IMR-90 (cell line): Measurements from ENCODE around the gene NR1I2. TPM values are rescaled to one million over a fixed set of nuclear protein-coding genes. Genes with fewer than 3 reads are reported as not detected.

ENCODE experiments used
- ATAC-seq: fragments of 200-7000 bp; cut with Tn5 transposase; 2 replicates; pipeline ENCODE4 v1.9.1; 2020; ENCODE audit warnings: low read depth, mild to moderate bottlenecking, moderate library complexity
- BruUV-seq: library from RNA; stranded (reverse); fragments of 400-500 nt; replicated peaks from 2 replicates; lab custom pipeline; 2021; lab: Mats Ljungman, UMichigan
- CTCF ChIA-PET: fragments of 300-600 bp; formaldehyde crosslinking; extraction: SDS; loops from one replicate; lab custom pipeline; 2021; ENCODE audit warnings: antibody characterized with exemption; lab: Yijun Ruan, JAX
- POLR2A ChIA-PET: fragments of 300-600 bp; sonication (Branson Sonifier 250); formaldehyde crosslinking; loops from one replicate; lab custom pipeline; 2022; ENCODE audit warnings: antibody characterized with exemption; ENCODE audit not compliant: unreplicated experiment; lab: Charles Lee
- DNase-seq: peaks from one replicate; pipeline ENCODE4 v3.0.0; 2013
- H2AFZ ChIP-seq: replicated peaks from 2 replicates; pipeline ENCODE3; 2013; ENCODE audit warnings: low read length, mild to moderate bottlenecking; ENCODE audit not compliant: poor library complexity
- H2AK5ac ChIP-seq: 2 replicates; pipeline ENCODE4 v1.6.1; 2013; ENCODE audit warnings: low read depth, low read length, inconsistent platforms
- H2AK9ac ChIP-seq: replicated peaks from 2 replicates; pipeline ENCODE3; 2013; ENCODE audit warnings: mild to moderate bottlenecking, low read depth, low read length, moderate library complexity; ENCODE audit not compliant: poor library complexity
- H2BK120ac ChIP-seq: 2 replicates; pipeline ENCODE4 v1.6.1; 2013; ENCODE audit warnings: low read depth, low read length, inconsistent platforms
- H2BK15ac ChIP-seq: 3 replicates; pipeline ENCODE4 v1.6.1; 2013; ENCODE audit warnings: low read depth, low read length, inconsistent platforms
- H2BK20ac ChIP-seq: 2 replicates; pipeline ENCODE4 v1.6.1; 2013; ENCODE audit warnings: low read depth, mild to moderate bottlenecking, inconsistent platforms, low read length, moderate library complexity
- H2BK5ac ChIP-seq: 2 replicates; pipeline ENCODE4 v1.6.1; 2013; ENCODE audit warnings: mild to moderate bottlenecking, low read depth, low read length, inconsistent platforms; ENCODE audit not compliant: poor library complexity, severe bottlenecking
- H3K14ac ChIP-seq: replicated peaks from 2 replicates; pipeline ENCODE4 v1.6.1; 2013; ENCODE audit warnings: low read depth, low read length, inconsistent platforms
- H3K18ac ChIP-seq: 2 replicates; pipeline ENCODE4 v1.6.1; 2013; ENCODE audit warnings: low read depth, low read length, control low read depth
- H3K23ac ChIP-seq: 2 replicates; pipeline ENCODE4 v1.6.1; 2013; ENCODE audit warnings: low read depth, low read length, inconsistent platforms
- H3K27ac ChIP-seq: 2 replicates; pipeline ENCODE4 v1.5.1; 2013; ENCODE audit warnings: mild to moderate bottlenecking, control low read depth, low read length; ENCODE audit not compliant: insufficient read depth
- H3K27me3 ChIP-seq: 2 replicates; pipeline ENCODE4 v1.6.1; 2013; ENCODE audit warnings: low read length; ENCODE audit not compliant: control insufficient read depth, insufficient read depth
- H3K36me3 ChIP-seq: 2 replicates; pipeline ENCODE4 v1.6.1; 2013; ENCODE audit warnings: low read length, mixed read lengths; ENCODE audit not compliant: control insufficient read depth, insufficient read depth
- H3K4ac ChIP-seq: 2 replicates; pipeline ENCODE4 v1.6.1; 2013; ENCODE audit warnings: low read depth, low read length, inconsistent platforms
- H3K4me1 ChIP-seq: 2 replicates; pipeline ENCODE4 v1.6.1; 2013; ENCODE audit warnings: low read length, mixed read lengths; ENCODE audit not compliant: control insufficient read depth, insufficient read depth
- H3K4me2 ChIP-seq: 2 replicates; pipeline ENCODE4 v1.6.1; 2013; ENCODE audit warnings: low read depth, mild to moderate bottlenecking, control low read depth, low read length, moderate library complexity
- H3K4me3 ChIP-seq: 2 replicates; pipeline ENCODE4 v1.5.1; 2013; ENCODE audit warnings: low read depth, mild to moderate bottlenecking, control low read depth, low read length, moderate library complexity; ENCODE audit not compliant: insufficient read depth
- H3K56ac ChIP-seq: 2 replicates; pipeline ENCODE4 v1.6.1; 2013; ENCODE audit warnings: low read length, inconsistent platforms; ENCODE audit not compliant: insufficient read depth; ENCODE audit errors: extremely low read depth
- H3K79me1 ChIP-seq, 2 experiments: 2 replicates each; pipeline ENCODE4 v1.6.1; 2013; ENCODE audit warnings: low read length in 2 of 2, inconsistent platforms in 1 of 2, low read depth in 1 of 2
- H3K9ac ChIP-seq: 2 replicates; pipeline ENCODE4 v1.6.1; 2013; ENCODE audit warnings: low read depth, low read length, control low read depth
- H3K9me1 ChIP-seq: 2 replicates; pipeline ENCODE4 v1.6.1; 2013; ENCODE audit warnings: low read length, inconsistent platforms; ENCODE audit not compliant: insufficient read depth
- H3K9me3 ChIP-seq: 2 replicates; pipeline ENCODE4 v1.6.1; 2013; ENCODE audit warnings: low read length; ENCODE audit not compliant: control insufficient read depth, insufficient read depth
- H4K20me1 ChIP-seq: 2 replicates; pipeline ENCODE4 v1.6.1; 2013; ENCODE audit warnings: low read length, inconsistent platforms; ENCODE audit not compliant: insufficient read depth
- H4K5ac ChIP-seq: 2 replicates; pipeline ENCODE4 v1.6.1; 2013; ENCODE audit warnings: mild to moderate bottlenecking, low read depth, low read length, control low read depth
- H4K8ac ChIP-seq, 2 experiments: 2 replicates each; pipeline ENCODE4 v1.6.1; 2013; ENCODE audit warnings: low read depth in 2 of 2, low read length in 2 of 2, control low read depth in 1 of 2, inconsistent platforms in 1 of 2
- H4K91ac ChIP-seq: 2 replicates; pipeline ENCODE4 v1.6.1; 2013; ENCODE audit warnings: low read depth, low read length, inconsistent platforms; ENCODE audit not compliant: insufficient read depth
- CTCF ChIP-seq: conservative IDR thresholded peaks from 2 replicates; pipeline ENCODE4 v1.5.1; 2012; ENCODE audit warnings: mild to moderate bottlenecking, low read depth, low read length, improper control_type of control experiment
- ELK1 ChIP-seq: fragments of 150-350 bp; IDR thresholded peaks from 2 replicates; pipeline ENCODE4 v1.6.1; 2016; ENCODE audit warnings: low read depth, mild to moderate bottlenecking, low read length, moderate library complexity, borderline replicate concordance
- FOS ChIP-seq: fragments of 150-350 bp; IDR thresholded peaks from 2 replicates; pipeline ENCODE4 v1.6.1; 2016; ENCODE audit warnings: low read depth, low read length
- MAFK ChIP-seq: IDR thresholded peaks from 2 replicates; pipeline ENCODE4 v1.6.1; 2012; ENCODE audit warnings: low read depth, low read length, improper control_type of control experiment
- MAZ ChIP-seq: IDR thresholded peaks from 2 replicates; pipeline ENCODE4 v1.6.1; 2012; ENCODE audit warnings: low read depth, mild to moderate bottlenecking, low read length, improper control_type of control experiment, moderate library complexity, borderline replicate concordance
- MXI1 ChIP-seq: IDR thresholded peaks from 2 replicates; pipeline ENCODE4 v1.6.1; 2012; ENCODE audit warnings: low read depth, mild to moderate bottlenecking, low read length, moderate library complexity, borderline replicate concordance
- NFE2L2 ChIP-seq: fragments of 150-350 bp; IDR thresholded peaks from 2 replicates; pipeline ENCODE4 v1.6.1; 2016; ENCODE audit warnings: low read depth, mild to moderate bottlenecking, low read length
- POLR2A ChIP-seq: IDR thresholded peaks from 2 replicates; pipeline ENCODE4 v1.6.1; 2012; ENCODE audit warnings: mild to moderate bottlenecking, low read depth, low read length
- RAD21 ChIP-seq: IDR thresholded peaks from 2 replicates; pipeline ENCODE4 v1.6.1; 2012; ENCODE audit warnings: low read length, improper control_type of control experiment
- RCOR1 ChIP-seq: IDR thresholded peaks from 2 replicates; pipeline ENCODE4 v1.6.1; 2012; ENCODE audit warnings: mild to moderate bottlenecking, low read length, improper control_type of control experiment; ENCODE audit not compliant: insufficient replicate concordance
- RFX5 ChIP-seq: IDR thresholded peaks from 2 replicates; pipeline ENCODE4 v1.8.0; 2012; ENCODE audit warnings: low read depth, mild to moderate bottlenecking, low read length, moderate library complexity
- USF2 ChIP-seq: fragments of 150-350 bp; IDR thresholded peaks from 2 replicates; pipeline ENCODE4 v1.6.1; 2017; ENCODE audit warnings: mild to moderate bottlenecking, antibody characterized with exemption, low read length, low read depth
- WGBS, 2 experiments: methylation state at CpG; one replicate each; pipeline versions ENCODE4 v1.1.5 to v1.1.7; 2013; ENCODE audit warnings: missing lambda C conversion rate in 2 of 2; ENCODE audit not compliant: insufficient read length in 1 of 2; ENCODE audit errors: extremely low coverage in 2 of 2; 5-methylcytosine and 5-hydroxymethylcytosine counted together
- dilution Hi-C: fragments of 300-500 bp; cut with HindIII; formaldehyde crosslinking; loops from one replicate; pipeline ENCODE4 v1.14.3; 2018; ENCODE audit warnings: low sequenced_read_pairs; ENCODE audit not compliant: unreplicated experiment
- in situ Hi-C: fragments of 300-500 bp; cut with MboI; formaldehyde crosslinking; loops from 3 replicates; pipeline ENCODE4 v1.14.3; 2019; ENCODE audit warnings: low sequenced_read_pairs, inconsistent platforms, mixed read lengths
- intact Hi-C: fragments of 100-400 bp; cut with micrococcal nuclease; formaldehyde crosslinking; loops from 2 replicates; pipeline ENCODE4 v1.10.0; 2022
- polyA plus RNA-seq, 3 experiments: library from polyadenylated mRNA; depleted of rRNA; stranded (reverse); fragments of >200 nt; gene quantifications; 2 replicates each; pipeline ENCODE4 v1.2.3, GENCODE V29; 2012; ENCODE audit warnings: low replicate concordance in 1 of 3
- total RNA-seq: library from RNA; depleted of rRNA; stranded (reverse); fragments of >200 nt; gene quantifications from 2 replicates; pipeline ENCODE4 v1.2.3, GENCODE V29; 2012

Gene NR1I2
- total and polyA plus RNA-seq, 2 of the 4 experiments (the other 2 are of a cell fraction), result not detected

- Histone ChIP-seq H3K4me3 (no peak overlapping the region), H4K5ac (no peak overlapping the region), H3K27ac (no peak overlapping the region), H2BK5ac (no peak overlapping the region), H3K9me1 (no peaks in the 10 kb centered on the region), H3K4ac (no peak overlapping the region), H2BK20ac (no peak overlapping the region), H3K27me3 (peaks cover 9% of the 10 kb centered on the region), H4K8ac (no peak overlapping the region), H3K56ac (no peak overlapping the region), H2AK5ac (no peak overlapping the region), H2AK9ac (no peak overlapping the region), H3K14ac (no peak overlapping the region), H3K23ac (no peak overlapping the region), H3K9me3 (no peaks in the 10 kb centered on the region), H2BK120ac (no peak overlapping the region), H2AFZ (no peak overlapping the region), H3K18ac (no peak overlapping the region), H3K79me1 (no peaks in the 10 kb centered on the region), H2BK15ac (no peak overlapping the region), H3K4me2 (no peak overlapping the region), H3K36me3 (no peaks in the 10 kb centered on the region), H4K91ac (no peak overlapping the region), H4K20me1 (no peaks in the 10 kb centered on the region), H3K9ac (no peak overlapping the region), H3K4me1 (no peaks in the 10 kb centered on the region)
- ChIA-PET POLR2A (no interaction called here), CTCF (interaction anchor here (1.2 kb wide), 1 partner anchor 9 kb away, joined by 4 read pairs; no protein-coding TSS in a partner anchor)
- in situ Hi-C loops, result no loop called here
- no peak for DNase-seq
- dilution Hi-C loops, result no loop called here
- no CpG with 5 or more reads among the region's 5 CpGs for WGBS, 2 experiments
- BruUV-seq, result no TSS peak
- no peak for ATAC-seq
- TF ChIP-seq NFE2L2 (no peak), RFX5 (no peak), CTCF (no peak), USF2 (no peak), MXI1 (no peak), FOS (no peak), MAFK (no peak), ELK1 (no peak), RAD21 (no peak), MAZ (no peak), POLR2A (no peak), RCOR1 (no peak)
- intact Hi-C loops, result no loop called here
Observed at GRCh38 chr3:119741657-119742590, 40.0 kb upstream of the NR1I2 start.
